OCI-LY1 (cell line): ENCODE results near the gene CUEDC1.

ENCODE experiments used
- CTCF ChIP-seq: fragments of 200-600 bp; sonication (generic), shearing (Covaris generic); IDR thresholded peaks from 2 replicates; pipeline ENCODE4 v1.5.1; 2017; ENCODE audit warnings: mild to moderate bottlenecking, antibody characterized with exemption, low read length, moderate library complexity, mixed read lengths
- EZH2 ChIP-seq: fragments of 200-600 bp; sonication (generic), shearing (Covaris generic); IDR thresholded peaks from 2 replicates; pipeline ENCODE4 v1.8.0; 2017; ENCODE audit warnings: borderline replicate concordance, mixed run types, mild to moderate bottlenecking, antibody characterized with exemption, low read length, moderate library complexity, mixed read lengths

GRCh38 chr17:57876866-57877237 is 78.4 kb downstream of the CUEDC1 start:
- TF ChIP-seq CTCF (no peak), EZH2 (no peak)
